GM21576 (cell line): ENCODE measurements around the gene GUCY1A2.

ENCODE experiments used
- ATAC-seq: cut with Tn5 transposase; IDR thresholded peaks from one replicate; pipeline ENCODE4 v1.9.1; 2021; ENCODE audit warnings: mild to moderate bottlenecking, moderate library complexity; ENCODE audit not compliant: unreplicated experiment

The GUCY1A2 gene

GRCh38 chr11:106761745-106762144 lies 256.5 kb downstream of the GUCY1A2 start:
- ATAC-seq, result no peak

GRCh38 chr11:106761240-106761639 lies 257.0 kb downstream of the GUCY1A2 start:
- no peak for ATAC-seq

- no peak for ATAC-seq
Observed at GRCh38 chr11:106748059-106748458, 270.2 kb downstream of the GUCY1A2 start.

- no peak for ATAC-seq
Observed at GRCh38 chr11:106745941-106746340, 272.3 kb downstream of the GUCY1A2 start.

- no peak for ATAC-seq
Observed at GRCh38 chr11:106733635-106734034, 284.6 kb downstream of the GUCY1A2 start.

- no peak for ATAC-seq
Observed at GRCh38 chr11:106728859-106729258, 289.4 kb downstream of the GUCY1A2 start.

- ATAC-seq, result no peak
Observed at GRCh38 chr11:106728379-106728778, 289.9 kb downstream of the GUCY1A2 start.

GRCh38 chr11:106727256-106727655 lies 291.0 kb downstream of the GUCY1A2 start:
- no peak for ATAC-seq

- ATAC-seq, result no peak
Observed at GRCh38 chr11:106724293-106724892, 293.9 kb downstream of the GUCY1A2 start.

GRCh38 chr11:106723071-106723470 lies 295.2 kb downstream of the GUCY1A2 start:
- ATAC-seq, result no peak

GRCh38 chr11:106717222-106717621 lies 301.1 kb downstream of the GUCY1A2 start:
- ATAC-seq, result no peak

GRCh38 chr11:106714199-106714598 lies 304.1 kb downstream of the GUCY1A2 start:
- ATAC-seq, result no peak

- no peak for ATAC-seq
Observed at GRCh38 chr11:106708348-106708747, 309.9 kb downstream of the GUCY1A2 start.

GRCh38 chr11:106706355-106706754 lies 311.9 kb downstream of the GUCY1A2 start:
- ATAC-seq, result no peak

- ATAC-seq, result no peak
Observed at GRCh38 chr11:106702805-106703204, 315.5 kb downstream of the GUCY1A2 start.

- ATAC-seq, result no peak
Observed at GRCh38 chr11:106697058-106697457, 321.2 kb downstream of the GUCY1A2 start.

- no peak for ATAC-seq
Observed at GRCh38 chr11:106695506-106695905, 322.8 kb downstream of the GUCY1A2 start.

- no peak for ATAC-seq
Observed at GRCh38 chr11:106694501-106694900, 323.8 kb downstream of the GUCY1A2 start.

GRCh38 chr11:106691807-106692365 lies 326.4 kb downstream of the GUCY1A2 start:
- ATAC-seq, result no peak

GRCh38 chr11:106690923-106691322 lies 327.4 kb downstream of the GUCY1A2 start:
- no peak for ATAC-seq

- ATAC-seq, result no peak
Observed at GRCh38 chr11:106684944-106685343, 333.3 kb downstream of the GUCY1A2 start.

GRCh38 chr11:106683435-106683834 lies 334.8 kb downstream of the GUCY1A2 start:
- no peak for ATAC-seq

GRCh38 chr11:106681435-106681834 lies 336.8 kb downstream of the GUCY1A2 start:
- ATAC-seq, result no peak
